H1 (cell line): ENCODE results near the gene EML5. TPM values are rescaled to one million over a fixed set of nuclear protein-coding genes. Genes with fewer than 3 reads are reported as not detected.
"Not testable (repeated sequence)": the region's sequence is repeated elsewhere in the genome, so short reads cannot be mapped to it uniquely, and the experiment has no call there.

ENCODE experiments used
- CTCF ChIA-PET: fragments of 300-600 bp; sonication (Branson Sonifier 250); formaldehyde crosslinking; loops from one replicate; lab custom pipeline; 2021; ENCODE audit not compliant: partially characterized antibody; lab: Charles Lee
- POLR2A ChIA-PET: fragments of 300-600 bp; sonication (Branson Sonifier 250); formaldehyde crosslinking; loops from one replicate; lab custom pipeline; 2021; ENCODE audit warnings: inconsistent platforms; ENCODE audit not compliant: partially characterized antibody; lab: Charles Lee
- DNase-seq, 2 experiments: peaks; one replicate each; pipeline versions ENCODE4 v3.0.0 to v3.0.0-alpha.2; 2010 to 2022; ENCODE audit warnings: low spot score in 2 of 2, low read depth in 1 of 2, mixed read lengths in 1 of 2
- FAIRE-seq: peaks from 2 replicates; lab custom pipeline; 2011; peaks lifted over from hg19 to GRCh38; lab: Jason Lieb, UNC
- H2AFZ ChIP-seq: 2 replicates; pipeline ENCODE4 v1.8.1; 2012; ENCODE audit warnings: low read length, inconsistent platforms
- H2AK5ac ChIP-seq: 2 replicates; pipeline ENCODE4 v1.6.1; 2013; ENCODE audit warnings: low read depth, low read length
- H2BK120ac ChIP-seq: replicated peaks from 2 replicates; pipeline ENCODE3; 2013; ENCODE audit warnings: low read depth, low read length, inconsistent platforms
- H2BK12ac ChIP-seq: 2 replicates; pipeline ENCODE4 v1.6.1; 2013; ENCODE audit warnings: low read depth, low read length
- H2BK15ac ChIP-seq: 2 replicates; pipeline ENCODE4 v1.6.1; 2013; ENCODE audit warnings: low read length
- H2BK20ac ChIP-seq: 2 replicates; pipeline ENCODE4 v1.6.1; 2013; ENCODE audit warnings: low read length
- H2BK5ac ChIP-seq: 2 replicates; pipeline ENCODE4 v1.6.1; 2013; ENCODE audit warnings: low read depth, low read length
- H3K14ac ChIP-seq: 2 replicates; pipeline ENCODE4 v1.6.1; 2013; ENCODE audit warnings: inconsistent platforms; ENCODE audit not compliant: insufficient read length
- H3K18ac ChIP-seq: 2 replicates; pipeline ENCODE4 v1.6.1; 2013; ENCODE audit warnings: low read length; ENCODE audit errors: extremely low read depth
- H3K23ac ChIP-seq: 2 replicates; pipeline ENCODE4 v1.6.1; 2013; ENCODE audit warnings: inconsistent platforms; ENCODE audit not compliant: insufficient read length
- H3K23me2 ChIP-seq: 2 replicates; pipeline ENCODE4 v1.6.1; 2013; ENCODE audit warnings: low read depth, low read length
- H3K27ac ChIP-seq: 2 replicates; pipeline ENCODE4 v1.6.1; 2011; ENCODE audit warnings: low read depth, low read length, inconsistent platforms
- H3K27me3 ChIP-seq, 4 experiments: replicated peaks in 1 of 4; 1 replicate in 1 of 4; 2 replicates in 3 of 4; pipeline versions ENCODE4 v1.6.1 to v1.8.1; 2011 to 2013; ENCODE audit warnings: low read length in 3 of 4, mild to moderate bottlenecking in 3 of 4, inconsistent platforms in 2 of 4, mixed read lengths in 2 of 4, moderate library complexity in 1 of 4; ENCODE audit not compliant: control insufficient read depth in 3 of 4, insufficient read depth in 3 of 4; ENCODE audit errors: extremely low read depth in 1 of 4
- H3K36me3 ChIP-seq, 4 experiments: 2 replicates each; pipeline versions ENCODE4 v1.6.1 to v1.8.1; 2011 to 2013; ENCODE audit warnings: mild to moderate bottlenecking in 4 of 4, low read length in 3 of 4, moderate library complexity in 2 of 4, control low read depth in 1 of 4, inconsistent platforms in 1 of 4; ENCODE audit not compliant: insufficient read depth in 4 of 4, control insufficient read depth in 2 of 4
- H3K4ac ChIP-seq: replicated peaks from 2 replicates; pipeline ENCODE3; 2013; ENCODE audit warnings: low read length, low read depth, mixed read lengths, inconsistent platforms; ENCODE audit not compliant: insufficient read length
- H3K4me1 ChIP-seq, 4 experiments: replicated peaks in 1 of 4; 1 replicate in 1 of 4; 2 replicates in 3 of 4; pipeline versions ENCODE4 v1.6.1 to v1.8.1; 2011 to 2013; ENCODE audit warnings: low read length in 3 of 4, inconsistent platforms in 2 of 4, mixed read lengths in 1 of 4; ENCODE audit not compliant: insufficient read depth in 4 of 4, control insufficient read depth in 3 of 4
- H3K4me2 ChIP-seq, 2 experiments: 2 replicates each; pipeline versions ENCODE4 v1.6.1 to v1.8.1; 2011 to 2013; ENCODE audit warnings: low read depth in 2 of 2, low read length in 2 of 2, control low read depth in 1 of 2, inconsistent platforms in 1 of 2, mild to moderate bottlenecking in 1 of 2; ENCODE audit not compliant: insufficient read depth in 1 of 2
- H3K4me3 ChIP-seq, 4 experiments: fragments of 200-600, 300-600 bp in 1 of 4; sonication (generic), shearing (Covaris generic), sonication (Bioruptor Twin) in 1 of 4; 2 replicates each; pipeline versions ENCODE4 v1.5.1 to v1.8.1; 2011 to 2016; ENCODE audit warnings: low read length in 4 of 4, low read depth in 3 of 4, control low read depth in 2 of 4, inconsistent platforms in 2 of 4, mild to moderate bottlenecking in 2 of 4, mixed read lengths in 1 of 4, moderate library complexity in 1 of 4; ENCODE audit not compliant: insufficient read depth in 2 of 4; ENCODE audit errors: extremely low read depth in 1 of 4
- H3K56ac ChIP-seq: replicated peaks from 2 replicates; pipeline ENCODE3; 2013; ENCODE audit warnings: low read depth, mild to moderate bottlenecking, mixed read lengths, low read length, inconsistent platforms; ENCODE audit not compliant: insufficient read length
- H3K79me1 ChIP-seq: 2 replicates; pipeline ENCODE4 v1.6.1; 2013; ENCODE audit warnings: low read depth, low read length, control low read depth
- H3K79me2 ChIP-seq, 2 experiments: 2 replicates each; pipeline versions ENCODE4 v1.6.1 to v1.8.1; 2012 to 2013; ENCODE audit warnings: low read length in 2 of 2, mild to moderate bottlenecking in 2 of 2, inconsistent platforms in 1 of 2; ENCODE audit not compliant: insufficient read depth in 2 of 2, control insufficient read depth in 1 of 2
- H3K9ac ChIP-seq, 4 experiments: replicated peaks in 1 of 4; 1 replicate in 1 of 4; 2 replicates in 3 of 4; pipeline versions ENCODE4 v1.6.1 to v1.8.1; 2011 to 2013; ENCODE audit warnings: low read depth in 3 of 4, low read length in 3 of 4, control low read depth in 2 of 4, mild to moderate bottlenecking in 2 of 4, moderate library complexity in 2 of 4, inconsistent platforms in 1 of 4; ENCODE audit errors: extremely low read depth in 1 of 4
- H3K9me3 ChIP-seq, 2 experiments: 2 replicates each; pipeline versions ENCODE4 v1.6.1 to v1.8.1; 2012 to 2013; ENCODE audit warnings: mild to moderate bottlenecking in 2 of 2, moderate library complexity in 2 of 2, control low read depth in 1 of 2, inconsistent platforms in 1 of 2, low read depth in 1 of 2, low read length in 1 of 2, mixed read lengths in 1 of 2; ENCODE audit not compliant: insufficient read depth in 2 of 2
- H4K20me1 ChIP-seq, 2 experiments: replicated peaks in 1 of 2; 2 replicates each; pipeline versions ENCODE3 to v1.8.1; 2011 to 2013; ENCODE audit warnings: inconsistent platforms in 2 of 2, low read length in 2 of 2, mild to moderate bottlenecking in 1 of 2; ENCODE audit not compliant: insufficient read depth in 2 of 2, control insufficient read depth in 1 of 2
- H4K5ac ChIP-seq: 2 replicates; pipeline ENCODE4 v1.6.1; 2013; ENCODE audit warnings: low read length, low read depth, mixed read lengths, inconsistent platforms; ENCODE audit not compliant: insufficient read length
- H4K8ac ChIP-seq: 2 replicates; pipeline ENCODE4 v1.8.0; 2013; ENCODE audit warnings: mild to moderate bottlenecking, moderate library complexity, low read length, inconsistent platforms; ENCODE audit not compliant: insufficient read depth; ENCODE audit errors: extremely low read depth
- H4K91ac ChIP-seq: replicated peaks from 2 replicates; pipeline ENCODE3; 2013; ENCODE audit warnings: low read length, mixed read lengths, inconsistent platforms; ENCODE audit not compliant: insufficient read length
- WGBS, 2 experiments: shearing (Covaris generic) in 1 of 2; methylation state at CpG; one replicate each; pipeline versions ENCODE4 v1.1.6 to v1.1.7; 2013 to 2015; ENCODE audit warnings: low lambda C conversion rate in 2 of 2, mixed read lengths in 2 of 2, inconsistent platforms in 1 of 2, low coverage in 1 of 2, missing lambda C conversion rate in 1 of 2; ENCODE audit not compliant: insufficient replicate concordance in 2 of 2, insufficient coverage in 1 of 2, insufficient read length in 1 of 2; ENCODE audit errors: extremely low coverage in 1 of 2, missing lambda C conversion rate in 1 of 2; 5-methylcytosine and 5-hydroxymethylcytosine counted together
- polyA plus RNA-seq, 7 experiments: library from polyadenylated mRNA; depleted of rRNA in 3 of 7; stranded (reverse) in 5 of 7; unstranded in 2 of 7; fragments of >200 nt in 5 of 7; fragments of 200-250 nt in 2 of 7; gene quantifications; 1 replicate in 5 of 7; 2 replicates in 1 of 7; 4 replicates in 1 of 7; pipeline versions ENCODE4 v1.2.1 to v1.2.3, GENCODE V29; 2011 to 2013; ENCODE audit warnings: missing spikeins in 2 of 7, mixed read lengths in 2 of 7
- total RNA-seq: library from RNA; stranded (reverse); fragmentation: NEBNext Ultra II Directional; extraction: Animal tissue kit (Norgen Biotek cat#: 25700); gene quantifications from 2 replicates; pipeline ENCODE4 v1.2.1, GENCODE V29; 2021

The EML5 gene
- total and polyA plus RNA-seq, 2 of the 8 experiments (the other 6 are each of a cell fraction or from before 2014, with no cell fraction given) = 0.39 to 0.88 TPM

GRCh38 chr14:88819674-88820073 is 26.9 kb upstream of the EML5 start:
- CTCF ChIA-PET = interaction anchor here (0.8 kb wide), 1 partner anchor 152 kb away, joined by 3 read pairs; no protein-coding TSS in a partner anchor
- H3K4me1 ChIP-seq, H3K14ac ChIP-seq, H3K9me3 ChIP-seq, H3K23ac ChIP-seq, H2BK120ac ChIP-seq, H2BK20ac ChIP-seq, H3K79me2 ChIP-seq, H2AK5ac ChIP-seq, H3K36me3 ChIP-seq, H3K56ac ChIP-seq, H3K27ac ChIP-seq, H3K4me2 ChIP-seq, H4K91ac ChIP-seq, POLR2A ChIA-PET, FAIRE-seq, H3K23me2 ChIP-seq, H3K9ac ChIP-seq, H2BK15ac ChIP-seq, H3K4me3 ChIP-seq, H4K8ac ChIP-seq, H2BK12ac ChIP-seq, H2AFZ ChIP-seq, H3K18ac ChIP-seq, H2BK5ac ChIP-seq, H4K5ac ChIP-seq, H3K79me1 ChIP-seq, H4K20me1 ChIP-seq, DNase-seq, H3K4ac ChIP-seq, H3K27me3 ChIP-seq: not testable (repeated sequence)
- WGBS, 2 experiments = 86% methylated on average over 3 of the region's 3 CpGs; no CpG with 5 or more reads in 1 of the 2 experiments
